H9 (cell line): ENCODE data around the gene SERPING1. TPM values are rescaled to one million over a fixed set of nuclear protein-coding genes. Genes with fewer than 3 reads are reported as not detected.

Source experiments
- DNase-seq: peaks from one replicate; pipeline ENCODE4 v3.0.0-alpha.2; 2017
- H2AFZ ChIP-seq: one replicate; pipeline ENCODE4 v1.6.1; 2013; ENCODE audit warnings: mild to moderate bottlenecking, low read length, control low read depth, moderate library complexity
- H2AK5ac ChIP-seq: 2 replicates; pipeline ENCODE4 v1.6.1; 2013; ENCODE audit warnings: low read length, control low read depth, mixed read lengths; ENCODE audit not compliant: insufficient read length
- H2BK120ac ChIP-seq: one replicate; pipeline ENCODE4 v1.6.1; 2013; ENCODE audit warnings: low read depth, mild to moderate bottlenecking, low read length, control low read depth, inconsistent platforms; ENCODE audit not compliant: poor library complexity, severe bottlenecking
- H2BK12ac ChIP-seq: 2 replicates; pipeline ENCODE4 v1.6.1; 2013; ENCODE audit warnings: low read length, control low read depth, mixed read lengths, low read depth; ENCODE audit not compliant: insufficient read length
- H2BK15ac ChIP-seq: 2 replicates; pipeline ENCODE4 v1.6.1; 2013; ENCODE audit warnings: low read depth, low read length, control low read depth
- H2BK20ac ChIP-seq: one replicate; pipeline ENCODE4 v1.6.1; 2013; ENCODE audit warnings: low read depth, mild to moderate bottlenecking, low read length, control low read depth, inconsistent platforms; ENCODE audit not compliant: poor library complexity, severe bottlenecking
- H2BK5ac ChIP-seq: 2 replicates; pipeline ENCODE4 v1.6.1; 2013; ENCODE audit warnings: low read length, control low read depth, mixed read lengths; ENCODE audit not compliant: insufficient read length
- H3K14ac ChIP-seq: 2 replicates; pipeline ENCODE4 v1.6.1; 2013; ENCODE audit warnings: low read length, control low read depth; ENCODE audit not compliant: insufficient read depth
- H3K18ac ChIP-seq: 2 replicates; pipeline ENCODE4 v1.6.1; 2013; ENCODE audit warnings: low read depth, mild to moderate bottlenecking, mixed read lengths, low read length, control low read depth; ENCODE audit not compliant: insufficient read length
- H3K23ac ChIP-seq: 2 replicates; pipeline ENCODE4 v1.6.1; 2013; ENCODE audit warnings: low read length, control low read depth, mixed read lengths, low read depth; ENCODE audit not compliant: insufficient read length
- H3K23me2 ChIP-seq: 2 replicates; pipeline ENCODE4 v1.6.1; 2013; ENCODE audit warnings: low read depth, mild to moderate bottlenecking, mixed read lengths, low read length, control low read depth; ENCODE audit not compliant: insufficient read length, poor library complexity, severe bottlenecking
- H3K27ac ChIP-seq: 2 replicates; pipeline ENCODE4 v1.5.1; 2013; ENCODE audit warnings: low read length, control low read depth, mixed read lengths, low read depth; ENCODE audit not compliant: insufficient read length
- H3K27me3 ChIP-seq: 2 replicates; pipeline ENCODE4 v1.6.1; 2013; ENCODE audit warnings: low read length, control low read depth, inconsistent platforms; ENCODE audit not compliant: insufficient read depth
- H3K4ac ChIP-seq: 2 replicates; pipeline ENCODE4 v1.6.1; 2013; ENCODE audit warnings: low read depth, mild to moderate bottlenecking, control low read depth, inconsistent platforms, low read length, moderate library complexity
- H3K4me1 ChIP-seq: 2 replicates; pipeline ENCODE4 v1.6.1; 2013; ENCODE audit warnings: low read length, control low read depth, inconsistent platforms; ENCODE audit not compliant: insufficient read depth
- H3K4me2 ChIP-seq: 2 replicates; pipeline ENCODE4 v1.6.1; 2013; ENCODE audit warnings: low read length, control low read depth, mixed read lengths; ENCODE audit not compliant: insufficient read length, insufficient read depth
- H3K56ac ChIP-seq: 2 replicates; pipeline ENCODE4 v1.6.1; 2013; ENCODE audit warnings: low read depth, mild to moderate bottlenecking, mixed read lengths, low read length, control low read depth; ENCODE audit not compliant: insufficient read length
- H3K79me1 ChIP-seq: 2 replicates; pipeline ENCODE4 v1.6.1; 2013; ENCODE audit warnings: low read depth, mild to moderate bottlenecking, moderate library complexity, low read length, control low read depth, inconsistent platforms; ENCODE audit not compliant: insufficient read depth, poor library complexity, severe bottlenecking
- H3K79me2 ChIP-seq: 2 replicates; pipeline ENCODE4 v1.6.1; 2013; ENCODE audit warnings: low read length, control low read depth, inconsistent platforms; ENCODE audit not compliant: insufficient read depth
- H3K9ac ChIP-seq: 2 replicates; pipeline ENCODE4 v1.6.1; 2013; ENCODE audit warnings: low read length, control low read depth, mixed read lengths; ENCODE audit not compliant: insufficient read length; ENCODE audit errors: extremely low read depth
- H3K9me3 ChIP-seq: one replicate; pipeline ENCODE4 v1.6.1; 2013; ENCODE audit warnings: low read depth, low read length, inconsistent platforms; ENCODE audit not compliant: control insufficient read depth
- H3T11ph ChIP-seq: one replicate; pipeline ENCODE4 v1.6.1; 2013; ENCODE audit warnings: mild to moderate bottlenecking, low read length, control low read depth, inconsistent platforms
- H4K20me1 ChIP-seq: one replicate; pipeline ENCODE4 v1.6.1; 2013; ENCODE audit not compliant: control insufficient read depth, insufficient read length, insufficient read depth
- H4K5ac ChIP-seq: 2 replicates; pipeline ENCODE4 v1.6.1; 2013; ENCODE audit warnings: low read depth, mild to moderate bottlenecking, mixed read lengths, low read length, control low read depth; ENCODE audit not compliant: insufficient read length
- H4K8ac ChIP-seq: replicated peaks from 2 replicates; pipeline ENCODE4 v1.6.1; 2013; ENCODE audit warnings: low read length, control low read depth, mixed read lengths, low read depth; ENCODE audit not compliant: insufficient read length
- H4K91ac ChIP-seq: 2 replicates; pipeline ENCODE4 v1.6.1; 2013; ENCODE audit warnings: low read depth, mild to moderate bottlenecking, moderate library complexity, mixed read lengths, low read length, control low read depth; ENCODE audit not compliant: insufficient read length
- H3K27ac Mint-ChIP-seq, 3 experiments: 2 replicates in 2 of 3; 3 replicates in 1 of 3; pipeline ENCODE4 v1.8.0; 2020 to 2021; ENCODE audit warnings: mixed read lengths in 3 of 3, mild to moderate bottlenecking in 1 of 3, moderate library complexity in 1 of 3
- H3K27me3 Mint-ChIP-seq: 2 replicates; pipeline ENCODE4 v1.8.0; 2021; ENCODE audit warnings: low read depth, mild to moderate bottlenecking, moderate library complexity, mixed read lengths
- H3K36me3 Mint-ChIP-seq, 3 experiments: 2 replicates in 2 of 3; 3 replicates in 1 of 3; pipeline ENCODE4 v1.8.0; 2020 to 2021; ENCODE audit warnings: low read depth in 3 of 3, mixed read lengths in 3 of 3; ENCODE audit not compliant: insufficient read depth in 1 of 3
- H3K4me1 Mint-ChIP-seq, 2 experiments: 2 replicates each; pipeline ENCODE4 v1.8.0; 2020; ENCODE audit warnings: mixed read lengths in 2 of 2
- H3K4me3 Mint-ChIP-seq, 2 experiments: 2 replicates in 1 of 2; 3 replicates in 1 of 2; pipeline ENCODE4 v1.8.0; 2020 to 2021; ENCODE audit warnings: mild to moderate bottlenecking in 2 of 2, mixed read lengths in 2 of 2, moderate library complexity in 1 of 2
- H3K9me3 Mint-ChIP-seq, 2 experiments: 2 replicates in 1 of 2; 3 replicates in 1 of 2; pipeline ENCODE4 v1.8.0; 2020; ENCODE audit warnings: mild to moderate bottlenecking in 2 of 2, mixed read lengths in 2 of 2, moderate library complexity in 1 of 2
- CTCF ChIP-seq: fragments of 200-600 bp; sonication (generic); conservative IDR thresholded peaks from 3 replicates; pipeline ENCODE4 v1.8.0; 2021; ENCODE audit warnings: antibody characterized with exemption, mild to moderate bottlenecking
- WGBS: extraction: QIAGEN DNeasy Blood & Tissue Kit; methylation state at CpG from one replicate; pipeline ENCODE4 v1.1.7; 2013; ENCODE audit warnings: missing lambda C conversion rate, low lambda C conversion rate, mixed read lengths; ENCODE audit not compliant: insufficient read length; ENCODE audit errors: extremely low coverage; 5-methylcytosine and 5-hydroxymethylcytosine counted together
- total RNA-seq: library from RNA; stranded (reverse); gene quantifications from 2 replicates; pipeline ENCODE4 v1.2.1, GENCODE V29; 2021

SERPING1 gene
- total RNA-seq, 1 experiment from 2014 or later, result 35.2 TPM

GRCh38 chr11:57560146-57560545, 37.3 kb upstream of the SERPING1 start:
- Histone ChIP-seq H2BK20ac (no peak overlapping the region), H3K79me2 (no peaks in the 10 kb centered on the region), H3K9ac (no peak overlapping the region), H3K4me2 (no peak overlapping the region), H3T11ph (no peak overlapping the region), H3K56ac (no peak overlapping the region), H3K4me1 (no peaks in the 10 kb centered on the region; the same call in 1 of the 2 replicates), H3K18ac (no peak overlapping the region), H2BK120ac (no peak overlapping the region), H3K27ac (no peak overlapping the region), H3K23me2 (no peaks in the 10 kb centered on the region), H3K4ac (no peak overlapping the region), H3K14ac (no peak overlapping the region), H3K79me1 (no peaks in the 10 kb centered on the region), H4K20me1 (no peaks in the 10 kb centered on the region), H2AFZ (no peak overlapping the region), H3K23ac (no peak overlapping the region), H4K91ac (no peak overlapping the region), H4K8ac (no peak overlapping the region), H2BK12ac (no peak overlapping the region), H3K27me3 (no peaks in the 10 kb centered on the region), H2AK5ac (no peak overlapping the region), H3K9me3 (no peaks in the 10 kb centered on the region), H2BK15ac (no peak overlapping the region), H4K5ac (no peak overlapping the region), H2BK5ac (no peak overlapping the region)
- Mint-ChIP-seq H3K27me3 (no peaks in the 10 kb centered on the region; the same call in 1 of the 2 replicates), H3K9me3 (no peaks in the 10 kb centered on the region), H3K27ac (no peak overlapping the region), H3K36me3 (peaks cover 13 to 31% (median 28%) of the 10 kb centered on the region in 3 experiments; a peak in 6 of 7 replicates), H3K4me1 (peaks cover 9 to 19% of the 10 kb centered on the region in 2 experiments), H3K4me3 (no peak overlapping the region)
- WGBS, result no CpG with 5 or more reads among the region's 4 CpGs
- TF ChIP-seq CTCF, result no peak
- DNase-seq, result no peak
